ENCODE measurements around the gene FAM180B. TPM values are rescaled to one million over a fixed set of nuclear protein-coding genes. Genes with fewer than 3 reads are reported as not detected.

FAM180B gene
- total RNA-seq (2022) (not detected in 2 replicates), Bru-seq, nascent RNA (percentile 23 among the genes with signal in this experiment), BruChase-seq, experiment 1, labeled RNA remaining after a 6-hour chase (percentile 21 among the genes with signal in this experiment), BruChase-seq, experiment 2, labeled RNA remaining after a 2-hour chase (percentile 16 among the genes with signal in this experiment)
- long read RNA-seq = 0 reads

GRCh38 chr11:47586098-47586855, at the start of gene FAM180B:
TSS of gene FAM180B (plus strand) at chr11:47586678. CDS start at chr11:47586769, 91 bp downstream.
- H3K36me3 Mint-ChIP-seq (ENCODE audit: insufficient read depth, unreplicated experiment) = peaks cover 49% of the 10 kb centered on the region
- no peaks in the 10 kb centered on the region for H3K9me3 Mint-ChIP-seq (ENCODE audit: unreplicated experiment)
- intact Hi-C loops (cut with micrococcal nuclease) = no loop called here
- TF ChIP-seq CTCF (IDR thresholded peaks at IDR 0.05; ENCODE audit: unreplicated experiment) = no peak
- H3K27ac Mint-ChIP-seq (ENCODE audit: low read depth, unreplicated experiment) = peak within 1 kb of the TSS; percentile 14
- POLR2A ChIA-PET = no interaction called here
- CTCF ChIA-PET = interaction anchor here (0.5 to 0.6 kb wide), 2 partner anchors 96 to 758 kb away, joined by 3 to 6 read pairs; no protein-coding TSS in a partner anchor
- BruUV-seq (replicated peaks) = no TSS peak
- no peak within 1 kb of the TSS for H3K4me3 Mint-ChIP-seq (ENCODE audit: unreplicated experiment)
- H3K27me3 Mint-ChIP-seq (ENCODE audit: insufficient read depth, unreplicated experiment) = no peaks in the 10 kb centered on the region
- DNase-seq (ENCODE audit: unreplicated experiment) = no peak
- peaks cover 9% of the 10 kb centered on the region for H3K4me1 Mint-ChIP-seq (ENCODE audit: insufficient read depth, unreplicated experiment)

- Mint-ChIP-seq H3K36me3 (ENCODE audit: insufficient read depth, unreplicated experiment) (peaks cover 24% of the 10 kb centered on the region), H3K27ac (ENCODE audit: low read depth, unreplicated experiment) (no peak overlapping the region), H3K4me1 (ENCODE audit: insufficient read depth, unreplicated experiment) (peaks cover 27% of the 10 kb centered on the region), H3K27me3 (ENCODE audit: insufficient read depth, unreplicated experiment) (no peaks in the 10 kb centered on the region), H3K4me3 (ENCODE audit: unreplicated experiment) (no peak overlapping the region), H3K9me3 (ENCODE audit: unreplicated experiment) (no peaks in the 10 kb centered on the region)
- BruUV-seq (replicated peaks) = no TSS peak
- no peak for DNase-seq (ENCODE audit: unreplicated experiment)
- CTCF ChIA-PET = interaction anchor here (0.6 to 1.2 kb wide), 3 partner anchors 15 to 873 kb away, joined by 3 to 7 read pairs (median 4); no protein-coding TSS in a partner anchor
- intact Hi-C loops (cut with micrococcal nuclease) = no loop called here
- no peak for TF ChIP-seq CTCF (IDR thresholded peaks at IDR 0.05; ENCODE audit: unreplicated experiment)
- POLR2A ChIA-PET = interaction anchor here (0.6 to 4.7 kb wide), 4 partner anchors 13 to 101 kb away, joined by 4 to 23 read pairs (median 6); no protein-coding TSS in a partner anchor
These were observed 49.6 kb upstream of the FAM180B start for GRCh38 chr11:47536915-47537314.

GRCh38 chr11:47538741-47539565, 47.5 kb upstream of the FAM180B start:
- peak overlapping the region; percentile 93 for H3K27ac Mint-ChIP-seq (ENCODE audit: low read depth, unreplicated experiment)
- H3K27me3 Mint-ChIP-seq (ENCODE audit: insufficient read depth, unreplicated experiment) = no peaks in the 10 kb centered on the region
- no peak for TF ChIP-seq CTCF (IDR thresholded peaks at IDR 0.05; ENCODE audit: unreplicated experiment)
- no TSS peak for BruUV-seq (replicated peaks)
- H3K4me1 Mint-ChIP-seq (ENCODE audit: insufficient read depth, unreplicated experiment) = peaks cover 25% of the 10 kb centered on the region
- intact Hi-C loops (cut with micrococcal nuclease) = no loop called here
- ChIA-PET POLR2A (interaction anchor here (0.7 to 5.4 kb wide), 17 partner anchors 7 to 229 kb away, joined by 3 to 61 read pairs (median 7); partner anchors contain the start of genes CELF1 and PTPMT1), CTCF (interaction anchor here (0.6 to 2.3 kb wide), 9 partner anchors 14 to 73 kb away, joined by 3 to 15 read pairs (median 4); partner anchors contain the start of gene CELF1)
- peaks cover 32% of the 10 kb centered on the region for H3K36me3 Mint-ChIP-seq (ENCODE audit: insufficient read depth, unreplicated experiment)
- H3K9me3 Mint-ChIP-seq (ENCODE audit: unreplicated experiment) = no peaks in the 10 kb centered on the region
- DNase-seq (ENCODE audit: unreplicated experiment) = no peak
- no peak overlapping the region for H3K4me3 Mint-ChIP-seq (ENCODE audit: unreplicated experiment)
